SU-DHL-6 (cell line): ENCODE measurements around the gene CAP1.
A peak's percentile ranks its signal among the peaks of the same experiment; 100 is the strongest.

Experiments
- H2AFZ ChIP-seq: fragments of 200-600 bp; sonication (generic); 2 replicates; pipeline ENCODE4 v1.6.1; 2014; ENCODE audit warnings: low read depth, mild to moderate bottlenecking, moderate library complexity, mixed read lengths, antibody characterized with exemption, low read length; ENCODE audit not compliant: severe bottlenecking
- H3F3A ChIP-seq: fragments of 200-600 bp; shearing (Covaris generic); 2 replicates; pipeline ENCODE4 v1.6.0; 2016; ENCODE audit warnings: antibody characterized with exemption, mild to moderate bottlenecking; ENCODE audit not compliant: insufficient read depth
- H3K27ac ChIP-seq: fragments of 200-600 bp; sonication (generic); 2 replicates; pipeline ENCODE4 v1.5.1; 2016; ENCODE audit warnings: low read depth, mild to moderate bottlenecking, low read length, moderate library complexity, mixed read lengths
- H3K27me3 ChIP-seq: fragments of 200-600 bp; sonication (generic), shearing (Covaris generic); 2 replicates; pipeline ENCODE4 v1.6.0; 2014; ENCODE audit warnings: mild to moderate bottlenecking, low read length
- H3K36me3 ChIP-seq: fragments of 200-600 bp; sonication (generic); 2 replicates; pipeline ENCODE4 v1.6.1; 2014; ENCODE audit warnings: mild to moderate bottlenecking, low read length, mixed read lengths
- H3K4me2 ChIP-seq: fragments of 300-600, 200-600 bp; shearing (Covaris generic), sonication (generic); 2 replicates; pipeline ENCODE4 v1.6.0; 2014; ENCODE audit warnings: low read length, low read depth, mild to moderate bottlenecking; ENCODE audit not compliant: poor library complexity, severe bottlenecking
- H3K4me3 ChIP-seq: fragments of 200-600 bp; sonication (generic); 2 replicates; pipeline ENCODE4 v1.5.1; 2014; ENCODE audit warnings: antibody characterized with exemption, low read length, mild to moderate bottlenecking, mixed read lengths; ENCODE audit not compliant: insufficient read depth, poor library complexity, severe bottlenecking
- H3K79me2 ChIP-seq: fragments of 200-600 bp; sonication (generic); 2 replicates; pipeline ENCODE4 v1.6.1; 2014; ENCODE audit warnings: mild to moderate bottlenecking, low read length, moderate library complexity; ENCODE audit not compliant: insufficient read depth
- H3K9ac ChIP-seq: fragments of 200-600 bp; sonication (generic); 2 replicates; pipeline ENCODE4 v1.7.0; 2014; ENCODE audit warnings: mild to moderate bottlenecking, low read length
- H3K9me2 ChIP-seq: fragments of 200-600 bp; sonication (generic); replicated peaks from 2 replicates; pipeline ENCODE4 v1.6.1; 2014; ENCODE audit warnings: low read length; ENCODE audit not compliant: insufficient read depth
- H3K9me3 ChIP-seq: fragments of 200-600 bp; sonication (generic); 2 replicates; pipeline ENCODE4 v1.6.1; 2014; ENCODE audit warnings: low read length, mixed read lengths; ENCODE audit not compliant: insufficient read depth
- H4K20me1 ChIP-seq: fragments of 200-600 bp; sonication (generic); 2 replicates; pipeline ENCODE4 v1.6.1; 2014; ENCODE audit warnings: low read depth, mild to moderate bottlenecking, antibody characterized with exemption, low read length, moderate library complexity, mixed read lengths
- EZH2phosphoT487 ChIP-seq: fragments of 200-600 bp; sonication (generic), shearing (Covaris generic); conservative IDR thresholded peaks from 2 replicates; pipeline ENCODE4 v1.6.1; 2018; ENCODE audit warnings: mild to moderate bottlenecking, antibody characterized with exemption, low read length, moderate library complexity, mixed read lengths
- TF ChIP-seq, protein P1 (sequence below): fragments of 200-600 bp; sonication (generic); IDR thresholded peaks from one replicate; pipeline ENCODE4 v1.5.1; 2017; ENCODE audit warnings: antibody characterized with exemption, mild to moderate bottlenecking, low read length, moderate library complexity; ENCODE audit not compliant: insufficient read depth, poor library complexity, severe bottlenecking

The CAP1 gene

GRCh38 chr1:40076895-40077312 is 36.4 kb downstream of the CAP1 start:
- TF ChIP-seq, protein P1, sequence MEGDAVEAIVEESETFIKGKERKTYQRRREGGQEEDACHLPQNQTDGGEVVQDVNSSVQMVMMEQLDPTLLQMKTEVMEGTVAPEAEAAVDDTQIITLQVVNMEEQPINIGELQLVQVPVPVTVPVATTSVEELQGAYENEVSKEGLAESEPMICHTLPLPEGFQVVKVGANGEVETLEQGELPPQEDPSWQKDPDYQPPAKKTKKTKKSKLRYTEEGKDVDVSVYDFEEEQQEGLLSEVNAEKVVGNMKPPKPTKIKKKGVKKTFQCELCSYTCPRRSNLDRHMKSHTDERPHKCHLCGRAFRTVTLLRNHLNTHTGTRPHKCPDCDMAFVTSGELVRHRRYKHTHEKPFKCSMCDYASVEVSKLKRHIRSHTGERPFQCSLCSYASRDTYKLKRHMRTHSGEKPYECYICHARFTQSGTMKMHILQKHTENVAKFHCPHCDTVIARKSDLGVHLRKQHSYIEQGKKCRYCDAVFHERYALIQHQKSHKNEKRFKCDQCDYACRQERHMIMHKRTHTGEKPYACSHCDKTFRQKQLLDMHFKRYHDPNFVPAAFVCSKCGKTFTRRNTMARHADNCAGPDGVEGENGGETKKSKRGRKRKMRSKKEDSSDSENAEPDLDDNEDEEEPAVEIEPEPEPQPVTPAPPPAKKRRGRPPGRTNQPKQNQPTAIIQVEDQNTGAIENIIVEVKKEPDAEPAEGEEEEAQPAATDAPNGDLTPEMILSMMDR = no peak
- TF ChIP-seq EZH2phosphoT487 = no peak
- Histone ChIP-seq H3K9ac (no peak overlapping the region), H3K27me3 (no peaks in the 10 kb centered on the region), H3K4me3 (no peak overlapping the region), H4K20me1 (no peaks in the 10 kb centered on the region), H3F3A (peaks cover 13% of the 10 kb centered on the region), H3K4me2 (no peak overlapping the region), H3K9me3 (no peaks in the 10 kb centered on the region), H2AFZ (no peak overlapping the region), H3K36me3 (peaks cover 8% of the 10 kb centered on the region; the same call in 1 of the 2 replicates), H3K9me2 (no peaks in the 10 kb centered on the region), H3K27ac (no peak overlapping the region), H3K79me2 (no peaks in the 10 kb centered on the region)

DNA sequence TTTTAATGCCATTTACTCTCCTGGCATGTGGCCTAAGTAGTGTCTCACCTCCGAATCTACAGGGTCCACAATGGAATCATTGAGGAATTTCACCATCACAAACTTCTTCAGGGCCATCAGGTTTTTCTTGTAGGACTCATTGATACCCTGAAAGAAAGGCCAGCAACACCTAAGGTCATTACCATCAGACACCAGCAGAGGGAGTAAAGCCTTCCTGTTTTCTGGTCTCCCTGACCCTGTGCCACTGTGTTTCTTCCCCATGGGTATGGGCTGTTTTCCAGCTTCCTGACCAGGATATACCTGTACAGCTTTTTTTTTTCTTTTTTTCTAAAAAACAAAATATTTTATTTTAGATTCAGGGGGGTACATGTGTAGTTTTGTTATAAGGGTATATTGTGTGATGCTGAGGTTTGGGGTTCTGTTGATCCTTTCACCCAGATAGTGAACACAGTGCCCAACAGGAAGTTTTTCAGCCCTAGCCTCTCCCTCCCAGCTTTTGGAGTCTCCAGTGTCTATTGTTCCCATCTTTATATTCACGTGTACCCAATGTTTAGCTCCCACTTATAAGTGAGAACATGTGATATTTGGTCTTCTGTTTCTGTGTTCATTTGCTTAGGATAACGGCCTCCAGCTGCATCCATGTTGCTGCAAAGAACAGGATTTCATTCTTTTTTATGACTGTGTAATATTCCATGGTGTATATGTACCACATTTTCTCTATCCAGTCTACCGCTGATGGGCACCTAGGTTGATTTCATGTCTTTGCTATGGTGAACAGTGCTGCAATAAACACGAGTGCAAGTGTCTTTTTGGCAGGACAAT is 38.2 kb downstream of the CAP1 start:
- no peak for TF ChIP-seq EZH2phosphoT487
- TF ChIP-seq, protein P1 = peak; percentile 50
- Histone ChIP-seq H3K79me2 (no peaks in the 10 kb centered on the region), H4K20me1 (no peaks in the 10 kb centered on the region), H3K36me3 (peaks cover 5% of the 10 kb centered on the region; the same call in 1 of the 2 replicates), H3K27ac (no peak overlapping the region), H3K9me3 (no peaks in the 10 kb centered on the region), H3F3A (peaks cover 8% of the 10 kb centered on the region), H3K9me2 (no peaks in the 10 kb centered on the region), H3K27me3 (no peaks in the 10 kb centered on the region), H3K4me2 (no peak overlapping the region), H3K4me3 (no peak overlapping the region), H3K9ac (no peak overlapping the region), H2AFZ (no peak overlapping the region)

GRCh38 chr1:40079774-40080400 is 39.4 kb downstream of the CAP1 start:
- no peak overlapping the region for H2AFZ ChIP-seq
- H3K9ac ChIP-seq = no peak overlapping the region
- H3K27ac ChIP-seq = no peak overlapping the region
- no peaks in the 10 kb centered on the region for H3K79me2 ChIP-seq
- no peaks in the 10 kb centered on the region for H3K9me2 ChIP-seq
- peaks cover 5% of the 10 kb centered on the region; the same call in 1 of the 2 replicates for H3K36me3 ChIP-seq
- no peak for TF ChIP-seq EZH2phosphoT487
- TF ChIP-seq, protein P1 = no peak
- no peak overlapping the region for H3K4me3 ChIP-seq
- no peaks in the 10 kb centered on the region for H3K27me3 ChIP-seq
- no peaks in the 10 kb centered on the region for H3K9me3 ChIP-seq
- H4K20me1 ChIP-seq = no peaks in the 10 kb centered on the region
- H3F3A ChIP-seq = peaks cover 8% of the 10 kb centered on the region; the same call in 1 of the 2 replicates
- H3K4me2 ChIP-seq = no peak overlapping the region
